K562 (cell line): ENCODE data around the gene LYVE1. TPM values are rescaled to one million over a fixed set of nuclear protein-coding genes. Genes with fewer than 3 reads are reported as not detected.

Source experiments
- ATAC-seq: fragments of 200-7000 bp; cut with Tn5 transposase; 3 replicates; pipeline ENCODE4 v1.9.1; 2020; ENCODE audit warnings: moderate library complexity
- BruUV-seq: library from RNA; stranded (reverse); fragments of 400-500 nt; replicated peaks from 2 replicates; lab custom pipeline; 2021; lab: Mats Ljungman, UMichigan
- CTCF ChIA-PET: fragments of 300-600 bp; formaldehyde crosslinking; extraction: SDS; loops from one replicate; lab custom pipeline; 2021; ENCODE audit warnings: low intra/inter-chr PET ratio; lab: Yijun Ruan, JAX
- POLR2A ChIA-PET: fragments of 300-600, 350-650 bp; sonication (Branson Sonifier 250); formaldehyde crosslinking; extraction: SDS; loops from one replicate; lab custom pipeline; 2021; ENCODE audit warnings: antibody characterized with exemption, inconsistent platforms; lab: Yijun Ruan, JAX
- DNase-seq, 4 experiments: peaks; one replicate each; pipeline versions ENCODE4 v3.0.0 to v3.0.0-alpha.2; 2011 to 2018; ENCODE audit warnings: low spot score in 3 of 4, mixed read lengths in 3 of 4; ENCODE audit errors: extremely low read depth in 1 of 4
- FAIRE-seq: peaks from 2 replicates; lab custom pipeline; 2011; peaks lifted over from hg19 to GRCh38; lab: Jason Lieb, UNC
- H2AFZ ChIP-seq: 2 replicates; pipeline ENCODE4 v1.6.0; 2011; ENCODE audit warnings: low read depth, low read length, control low read depth, inconsistent platforms
- H3K27ac ChIP-seq: fragments of 200-600 bp; 3 replicates; pipeline ENCODE4 v1.8.0; 2011; ENCODE audit warnings: low read depth, mild to moderate bottlenecking, control low read depth, inconsistent platforms, low read length, moderate library complexity, mixed read lengths; ENCODE audit errors: extremely low read depth
- H3K27me3 ChIP-seq, 2 experiments: fragments of 300-600 bp in 1 of 2; 2 replicates in 1 of 2; 3 replicates in 1 of 2; pipeline versions ENCODE4 v1.6.0 to v1.8.0; 2011; ENCODE audit warnings: inconsistent platforms in 2 of 2, low read length in 2 of 2, mild to moderate bottlenecking in 1 of 2, mixed read lengths in 1 of 2, moderate library complexity in 1 of 2; ENCODE audit not compliant: control insufficient read depth in 2 of 2, insufficient read depth in 2 of 2
- H3K36me3 ChIP-seq: fragments of 300-600 bp; 3 replicates; pipeline ENCODE4 v1.8.0; 2011; ENCODE audit warnings: mild to moderate bottlenecking, low read length, inconsistent platforms; ENCODE audit not compliant: control insufficient read depth, insufficient read depth
- H3K4me1 ChIP-seq, 2 experiments: fragments of 200-600 bp in 1 of 2; replicated peaks in 1 of 2; 2 replicates in 1 of 2; 3 replicates in 1 of 2; pipeline versions ENCODE4 v1.5.1 to v1.8.0; 2011; ENCODE audit warnings: inconsistent platforms in 2 of 2, low read length in 2 of 2, mild to moderate bottlenecking in 1 of 2, mixed read lengths in 1 of 2, moderate library complexity in 1 of 2; ENCODE audit not compliant: control insufficient read depth in 2 of 2, insufficient read depth in 2 of 2
- H3K4me2 ChIP-seq: 2 replicates; pipeline ENCODE4 v1.6.1; 2011; ENCODE audit warnings: low read length, control low read depth, inconsistent platforms, mixed read lengths; ENCODE audit not compliant: insufficient read depth
- H3K4me3 ChIP-seq: fragments of 200-600 bp; sonication (generic), shearing (Covaris generic); 2 replicates; pipeline ENCODE4 v1.5.1; 2016; ENCODE audit warnings: control low read depth, inconsistent platforms
- H3K79me2 ChIP-seq: fragments of 200-600 bp; 3 replicates; pipeline ENCODE4 v1.8.0; 2011; ENCODE audit warnings: low read length, inconsistent platforms; ENCODE audit not compliant: control insufficient read depth, insufficient read depth
- H3K9ac ChIP-seq, 2 experiments: 2 replicates each; pipeline versions ENCODE4 v1.6.0 to v1.6.1; 2011; ENCODE audit warnings: low read depth in 2 of 2, low read length in 2 of 2, control low read depth in 1 of 2, inconsistent platforms in 1 of 2, mild to moderate bottlenecking in 1 of 2, mixed read lengths in 1 of 2; ENCODE audit not compliant: insufficient read depth in 1 of 2
- H3K9me1 ChIP-seq: one replicate; pipeline ENCODE4 v1.6.0; 2011; ENCODE audit warnings: inconsistent platforms, mild to moderate bottlenecking, low read length, moderate library complexity; ENCODE audit not compliant: control insufficient read depth, insufficient read depth
- H3K9me3 ChIP-seq: replicated peaks from 2 replicates; pipeline ENCODE4 v1.5.1; 2011; ENCODE audit warnings: low read depth, low read length, inconsistent platforms; ENCODE audit not compliant: control insufficient read depth, insufficient read depth
- H4K20me1 ChIP-seq: replicated peaks from 2 replicates; pipeline ENCODE4 v1.6.1; 2011; ENCODE audit warnings: low read length, inconsistent platforms, mixed read lengths; ENCODE audit not compliant: control insufficient read depth, insufficient read depth
- GTF2A2 ChIP-seq: IDR thresholded peaks from 2 replicates; pipeline ENCODE4 v1.6.1; 2016; ENCODE audit warnings: mild to moderate bottlenecking, missing genetic modification characterization, missing compliant biosample characterization
- HDAC8 ChIP-seq: fragments of 450-650 bp; IDR thresholded peaks from 2 replicates; pipeline ENCODE4 v1.6.1; 2016; ENCODE audit warnings: mild to moderate bottlenecking, missing genetic modification characterization, moderate library complexity, missing compliant biosample characterization
- KDM2B ChIP-seq: fragments of 250-450 bp; sonication (Bioruptor Pico); IDR thresholded peaks from 2 replicates; pipeline ENCODE4 v1.8.0; 2021; ENCODE audit warnings: mild to moderate bottlenecking, moderate library complexity
- NR2F6 ChIP-seq: fragments of 450-650 bp; formaldehyde crosslinking; IDR thresholded peaks from 2 replicates; pipeline ENCODE4 v1.4.0; 2020; ENCODE audit warnings: mild to moderate bottlenecking
- RERE ChIP-seq: sonication (generic); formaldehyde crosslinking; IDR thresholded peaks from 2 replicates; pipeline ENCODE4 v1.8.0; 2023; ENCODE audit warnings: missing genetic modification reagents, mild to moderate bottlenecking, borderline replicate concordance
- SMARCB1 ChIP-seq: IDR thresholded peaks from 2 replicates; pipeline ENCODE4 v1.6.1; 2011; ENCODE audit warnings: improper control_type of control experiment, low read depth; ENCODE audit not compliant: insufficient read length
- ZBTB2 ChIP-seq: fragments of 450-650 bp; IDR thresholded peaks from 2 replicates; pipeline ENCODE4 v1.6.1; 2016; ENCODE audit warnings: antibody characterized with exemption
- ZBTB34 ChIP-seq: fragments of 250-450 bp; sonication (Bioruptor Pico); IDR thresholded peaks from 2 replicates; pipeline ENCODE4 v1.8.0; 2021; ENCODE audit warnings: mild to moderate bottlenecking, moderate library complexity
- ZNF583 ChIP-seq: fragments of 250-450 bp; sonication (Bioruptor Pico); IDR thresholded peaks from 2 replicates; pipeline ENCODE4 v1.4.0; 2020
- WGBS: fragments of 100-300 bp; shearing (Covaris generic); methylation state at CpG from one replicate; pipeline ENCODE4 v1.1.6; 2016; ENCODE audit warnings: low coverage, mixed read lengths; ENCODE audit not compliant: insufficient coverage; ENCODE audit errors: missing lambda C conversion rate; 5-methylcytosine and 5-hydroxymethylcytosine counted together
- in situ Hi-C: fragments of 300-500 bp; cut with MboI; formaldehyde crosslinking; loops from 4 replicates; pipeline ENCODE4 v1.15.0; 2018; ENCODE audit warnings: inconsistent platforms, mixed read lengths
- intact Hi-C: fragments of 100-400 bp; cut with micrococcal nuclease; formaldehyde crosslinking; loops from 2 replicates; pipeline ENCODE4 v1.14.2; 2022
- polyA plus RNA-seq, 8 experiments: library from polyadenylated mRNA; depleted of rRNA in 4 of 8; stranded (reverse) in 5 of 8; unstranded in 3 of 8; fragments of >200 nt; fragmentation: Nextera tagmentation in 2 of 8; fragmentation: Illumina TruSeq in 1 of 8; extraction: Ambion mirVana in 2 of 8; extraction: Trizol in 1 of 8; gene quantifications; 2 replicates each; pipeline versions ENCODE4 v1.2.1 to v1.2.3, GENCODE V29; 2011 to 2014; ENCODE audit warnings: inconsistent platforms in 1 of 8, missing spikeins in 1 of 8
- total RNA-seq, 7 experiments: library from RNA; depleted of rRNA in 6 of 7; stranded (reverse); fragments of >200 nt in 6 of 7; fragmentation: Illumina TruSeq in 2 of 7; extraction: Trizol in 2 of 7; gene quantifications; 2 replicates each; pipeline versions ENCODE4 v1.2.1 to v1.2.3, GENCODE V29; 2011 to 2021; ENCODE audit warnings: low replicate concordance in 1 of 7
- TF ChIP-seq, protein P1 (sequence below): fragments of 450-650 bp; formaldehyde crosslinking; IDR thresholded peaks from 2 replicates; pipeline ENCODE4 v1.4.0; 2020; ENCODE audit warnings: mild to moderate bottlenecking, moderate library complexity
- TF ChIP-seq, protein P2 (sequence below): fragments of 450-650 bp; formaldehyde crosslinking; conservative IDR thresholded peaks from 2 replicates; pipeline ENCODE4 v1.4.0; 2022; ENCODE audit warnings: mild to moderate bottlenecking, missing genetic modification characterization

Gene LYVE1
- total and polyA plus RNA-seq, 9 of the 15 experiments (the other 6 are each of a cell fraction or from before 2014, with no cell fraction given), result 0.06 to 1.1 (median 0.14) TPM; not detected in 1

- Histone ChIP-seq H3K4me2 (no peak overlapping the region), H3K36me3 (no peaks in the 10 kb centered on the region), H3K79me2 (no peaks in the 10 kb centered on the region), H3K9me3 (no peaks in the 10 kb centered on the region), H3K4me3 (no peak overlapping the region), H4K20me1 (no peaks in the 10 kb centered on the region), H3K27ac (no peak overlapping the region), H3K4me1 (peaks cover 0 to 6% of the 10 kb centered on the region in 2 experiments; a peak in 2 of 5 replicates), H2AFZ (no peak overlapping the region), H3K27me3 (no peaks in the 10 kb centered on the region), H3K9me1 (no peaks in the 10 kb centered on the region), H3K9ac (no peak overlapping the region)
- BruUV-seq, result no TSS peak
- intact Hi-C loops (loop anchor here (1.0 to 2.0 kb wide), 3 partner anchors 90 to 171 kb away; no protein-coding TSS in a partner anchor), in situ Hi-C loops (no loop called here)
- ChIA-PET POLR2A (interaction anchor here (0.8 to 1.0 kb wide), 2 partner anchors 8 to 234 kb away, joined by 3 read pairs; no protein-coding TSS in a partner anchor), CTCF (interaction anchor here (2.1 kb wide), 1 partner anchor 172 kb away, joined by 11 read pairs; no protein-coding TSS in a partner anchor)
- FAIRE-seq (no peak), DNase-seq (no peak), ATAC-seq (no peak)
- 0% methylated on average over 2 of the region's 3 CpGs for WGBS
- TF ChIP-seq, protein P1, sequence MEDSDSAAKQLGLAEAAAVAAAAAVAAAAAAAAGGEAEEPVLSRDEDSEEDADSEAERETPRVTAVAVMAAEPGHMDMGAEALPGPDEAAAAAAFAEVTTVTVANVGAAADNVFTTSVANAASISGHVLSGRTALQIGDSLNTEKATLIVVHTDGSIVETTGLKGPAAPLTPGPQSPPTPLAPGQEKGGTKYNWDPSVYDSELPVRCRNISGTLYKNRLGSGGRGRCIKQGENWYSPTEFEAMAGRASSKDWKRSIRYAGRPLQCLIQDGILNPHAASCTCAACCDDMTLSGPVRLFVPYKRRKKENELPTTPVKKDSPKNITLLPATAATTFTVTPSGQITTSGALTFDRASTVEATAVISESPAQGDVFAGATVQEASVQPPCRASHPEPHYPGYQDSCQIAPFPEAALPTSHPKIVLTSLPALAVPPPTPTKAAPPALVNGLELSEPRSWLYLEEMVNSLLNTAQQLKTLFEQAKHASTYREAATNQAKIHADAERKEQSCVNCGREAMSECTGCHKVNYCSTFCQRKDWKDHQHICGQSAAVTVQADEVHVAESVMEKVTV (CRISPR knock-in tag), result no peak
- TF ChIP-seq, protein P2, sequence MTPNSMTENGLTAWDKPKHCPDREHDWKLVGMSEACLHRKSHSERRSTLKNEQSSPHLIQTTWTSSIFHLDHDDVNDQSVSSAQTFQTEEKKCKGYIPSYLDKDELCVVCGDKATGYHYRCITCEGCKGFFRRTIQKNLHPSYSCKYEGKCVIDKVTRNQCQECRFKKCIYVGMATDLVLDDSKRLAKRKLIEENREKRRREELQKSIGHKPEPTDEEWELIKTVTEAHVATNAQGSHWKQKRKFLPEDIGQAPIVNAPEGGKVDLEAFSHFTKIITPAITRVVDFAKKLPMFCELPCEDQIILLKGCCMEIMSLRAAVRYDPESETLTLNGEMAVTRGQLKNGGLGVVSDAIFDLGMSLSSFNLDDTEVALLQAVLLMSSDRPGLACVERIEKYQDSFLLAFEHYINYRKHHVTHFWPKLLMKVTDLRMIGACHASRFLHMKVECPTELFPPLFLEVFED, result no peak
- TF ChIP-seq SMARCB1, result no peak
- no peak for TF ChIP-seq KDM2B (CRISPR knock-in tag)
- no peak for TF ChIP-seq GTF2A2
- no peak for TF ChIP-seq ZNF583 (CRISPR knock-in tag)
- TF ChIP-seq ZBTB2, result no peak
- no peak for TF ChIP-seq NR2F6 (CRISPR knock-in tag)
- no peak for TF ChIP-seq HDAC8 (tag)
- no peak for TF ChIP-seq ZBTB34 (CRISPR knock-in tag)
- TF ChIP-seq RERE (CRISPR knock-in tag), result no peak
Observed at GRCh38 chr11:10564030-10564429, 4.4 kb downstream of the LYVE1 start.
